ENCODE results near the gene ZNF33B.

- TF ChIP-seq GATA3 (IDR thresholded peaks at IDR 0.05; ENCODE audit: low read depth, low read length) (no peak), GATA2 (IDR thresholded peaks at IDR 0.05; ENCODE audit: low read depth, low read length) (no peak)
These were observed 86.7 kb downstream of the ZNF33B start for GRCh38 chr10:42551582-42552187.

All from SH-SY5Y (cell line).